IMR-90 (cell line): ENCODE results near the gene GNAZ. TPM values are rescaled to one million over a fixed set of nuclear protein-coding genes. Genes with fewer than 3 reads are reported as not detected.

ENCODE experiments used
- ATAC-seq: fragments of 200-7000 bp; cut with Tn5 transposase; 2 replicates; pipeline ENCODE4 v1.9.1; 2020; ENCODE audit warnings: low read depth, mild to moderate bottlenecking, moderate library complexity
- BruUV-seq: library from RNA; stranded (reverse); fragments of 400-500 nt; replicated peaks from 2 replicates; lab custom pipeline; 2021; lab: Mats Ljungman, UMichigan
- CTCF ChIA-PET: fragments of 300-600 bp; formaldehyde crosslinking; extraction: SDS; loops from one replicate; lab custom pipeline; 2021; ENCODE audit warnings: antibody characterized with exemption; lab: Yijun Ruan, JAX
- POLR2A ChIA-PET: fragments of 300-600 bp; sonication (Branson Sonifier 250); formaldehyde crosslinking; loops from one replicate; lab custom pipeline; 2022; ENCODE audit warnings: antibody characterized with exemption; ENCODE audit not compliant: unreplicated experiment; lab: Charles Lee
- DNase-seq: peaks from one replicate; pipeline ENCODE4 v3.0.0; 2013
- H2AFZ ChIP-seq: replicated peaks from 2 replicates; pipeline ENCODE3; 2013; ENCODE audit warnings: low read length, mild to moderate bottlenecking; ENCODE audit not compliant: poor library complexity
- H2AK5ac ChIP-seq: 2 replicates; pipeline ENCODE4 v1.6.1; 2013; ENCODE audit warnings: low read depth, low read length, inconsistent platforms
- H2AK9ac ChIP-seq: replicated peaks from 2 replicates; pipeline ENCODE3; 2013; ENCODE audit warnings: mild to moderate bottlenecking, low read depth, low read length, moderate library complexity; ENCODE audit not compliant: poor library complexity
- H2BK120ac ChIP-seq: 2 replicates; pipeline ENCODE4 v1.6.1; 2013; ENCODE audit warnings: low read depth, low read length, inconsistent platforms
- H2BK15ac ChIP-seq: 3 replicates; pipeline ENCODE4 v1.6.1; 2013; ENCODE audit warnings: low read depth, low read length, inconsistent platforms
- H2BK20ac ChIP-seq: 2 replicates; pipeline ENCODE4 v1.6.1; 2013; ENCODE audit warnings: low read depth, mild to moderate bottlenecking, inconsistent platforms, low read length, moderate library complexity
- H2BK5ac ChIP-seq: 2 replicates; pipeline ENCODE4 v1.6.1; 2013; ENCODE audit warnings: mild to moderate bottlenecking, low read depth, low read length, inconsistent platforms; ENCODE audit not compliant: poor library complexity, severe bottlenecking
- H3K14ac ChIP-seq: replicated peaks from 2 replicates; pipeline ENCODE4 v1.6.1; 2013; ENCODE audit warnings: low read depth, low read length, inconsistent platforms
- H3K18ac ChIP-seq: 2 replicates; pipeline ENCODE4 v1.6.1; 2013; ENCODE audit warnings: low read depth, low read length, control low read depth
- H3K23ac ChIP-seq: 2 replicates; pipeline ENCODE4 v1.6.1; 2013; ENCODE audit warnings: low read depth, low read length, inconsistent platforms
- H3K27ac ChIP-seq: 2 replicates; pipeline ENCODE4 v1.5.1; 2013; ENCODE audit warnings: mild to moderate bottlenecking, control low read depth, low read length; ENCODE audit not compliant: insufficient read depth
- H3K27me3 ChIP-seq: 2 replicates; pipeline ENCODE4 v1.6.1; 2013; ENCODE audit warnings: low read length; ENCODE audit not compliant: control insufficient read depth, insufficient read depth
- H3K36me3 ChIP-seq: 2 replicates; pipeline ENCODE4 v1.6.1; 2013; ENCODE audit warnings: low read length, mixed read lengths; ENCODE audit not compliant: control insufficient read depth, insufficient read depth
- H3K4ac ChIP-seq: 2 replicates; pipeline ENCODE4 v1.6.1; 2013; ENCODE audit warnings: low read depth, low read length, inconsistent platforms
- H3K4me1 ChIP-seq: 2 replicates; pipeline ENCODE4 v1.6.1; 2013; ENCODE audit warnings: low read length, mixed read lengths; ENCODE audit not compliant: control insufficient read depth, insufficient read depth
- H3K4me2 ChIP-seq: 2 replicates; pipeline ENCODE4 v1.6.1; 2013; ENCODE audit warnings: low read depth, mild to moderate bottlenecking, control low read depth, low read length, moderate library complexity
- H3K4me3 ChIP-seq: 2 replicates; pipeline ENCODE4 v1.5.1; 2013; ENCODE audit warnings: low read depth, mild to moderate bottlenecking, control low read depth, low read length, moderate library complexity; ENCODE audit not compliant: insufficient read depth
- H3K56ac ChIP-seq: 2 replicates; pipeline ENCODE4 v1.6.1; 2013; ENCODE audit warnings: low read length, inconsistent platforms; ENCODE audit not compliant: insufficient read depth; ENCODE audit errors: extremely low read depth
- H3K79me1 ChIP-seq, 2 experiments: 2 replicates each; pipeline ENCODE4 v1.6.1; 2013; ENCODE audit warnings: low read length in 2 of 2, inconsistent platforms in 1 of 2, low read depth in 1 of 2
- H3K9ac ChIP-seq: 2 replicates; pipeline ENCODE4 v1.6.1; 2013; ENCODE audit warnings: low read depth, low read length, control low read depth
- H3K9me1 ChIP-seq: 2 replicates; pipeline ENCODE4 v1.6.1; 2013; ENCODE audit warnings: low read length, inconsistent platforms; ENCODE audit not compliant: insufficient read depth
- H3K9me3 ChIP-seq: 2 replicates; pipeline ENCODE4 v1.6.1; 2013; ENCODE audit warnings: low read length; ENCODE audit not compliant: control insufficient read depth, insufficient read depth
- H4K20me1 ChIP-seq: 2 replicates; pipeline ENCODE4 v1.6.1; 2013; ENCODE audit warnings: low read length, inconsistent platforms; ENCODE audit not compliant: insufficient read depth
- H4K5ac ChIP-seq: 2 replicates; pipeline ENCODE4 v1.6.1; 2013; ENCODE audit warnings: mild to moderate bottlenecking, low read depth, low read length, control low read depth
- H4K8ac ChIP-seq, 2 experiments: 2 replicates each; pipeline ENCODE4 v1.6.1; 2013; ENCODE audit warnings: low read depth in 2 of 2, low read length in 2 of 2, control low read depth in 1 of 2, inconsistent platforms in 1 of 2
- H4K91ac ChIP-seq: 2 replicates; pipeline ENCODE4 v1.6.1; 2013; ENCODE audit warnings: low read depth, low read length, inconsistent platforms; ENCODE audit not compliant: insufficient read depth
- FOS ChIP-seq: fragments of 150-350 bp; IDR thresholded peaks from 2 replicates; pipeline ENCODE4 v1.6.1; 2016; ENCODE audit warnings: low read depth, low read length
- RAD21 ChIP-seq: IDR thresholded peaks from 2 replicates; pipeline ENCODE4 v1.6.1; 2012; ENCODE audit warnings: low read length, improper control_type of control experiment
- SMC3 ChIP-seq: fragments of 150-350 bp; IDR thresholded peaks from 2 replicates; pipeline ENCODE4 v1.6.1; 2016; ENCODE audit warnings: low read depth, mild to moderate bottlenecking, antibody characterized with exemption, low read length, moderate library complexity
- WGBS, 2 experiments: methylation state at CpG; one replicate each; pipeline versions ENCODE4 v1.1.5 to v1.1.7; 2013; ENCODE audit warnings: missing lambda C conversion rate in 2 of 2; ENCODE audit not compliant: insufficient read length in 1 of 2; ENCODE audit errors: extremely low coverage in 2 of 2; 5-methylcytosine and 5-hydroxymethylcytosine counted together
- dilution Hi-C: fragments of 300-500 bp; cut with HindIII; formaldehyde crosslinking; loops from one replicate; pipeline ENCODE4 v1.14.3; 2018; ENCODE audit warnings: low sequenced_read_pairs; ENCODE audit not compliant: unreplicated experiment
- in situ Hi-C: fragments of 300-500 bp; cut with MboI; formaldehyde crosslinking; loops from 3 replicates; pipeline ENCODE4 v1.14.3; 2019; ENCODE audit warnings: low sequenced_read_pairs, inconsistent platforms, mixed read lengths
- intact Hi-C: fragments of 100-400 bp; cut with micrococcal nuclease; formaldehyde crosslinking; loops from 2 replicates; pipeline ENCODE4 v1.10.0; 2022
- polyA plus RNA-seq, 3 experiments: library from polyadenylated mRNA; depleted of rRNA; stranded (reverse); fragments of >200 nt; gene quantifications; 2 replicates each; pipeline ENCODE4 v1.2.3, GENCODE V29; 2012; ENCODE audit warnings: low replicate concordance in 1 of 3
- total RNA-seq: library from RNA; depleted of rRNA; stranded (reverse); fragments of >200 nt; gene quantifications from 2 replicates; pipeline ENCODE4 v1.2.3, GENCODE V29; 2012
- TF ChIP-seq, protein P1 (sequence below): fragments of 150-350 bp; IDR thresholded peaks from 2 replicates; pipeline ENCODE4 v1.6.1; 2017; ENCODE audit warnings: mild to moderate bottlenecking, antibody characterized with exemption, low read length, low read depth

The GNAZ gene
- total and polyA plus RNA-seq, 2 of the 4 experiments (the other 2 are of a cell fraction): 1.5 to 2.5 TPM

DNA sequence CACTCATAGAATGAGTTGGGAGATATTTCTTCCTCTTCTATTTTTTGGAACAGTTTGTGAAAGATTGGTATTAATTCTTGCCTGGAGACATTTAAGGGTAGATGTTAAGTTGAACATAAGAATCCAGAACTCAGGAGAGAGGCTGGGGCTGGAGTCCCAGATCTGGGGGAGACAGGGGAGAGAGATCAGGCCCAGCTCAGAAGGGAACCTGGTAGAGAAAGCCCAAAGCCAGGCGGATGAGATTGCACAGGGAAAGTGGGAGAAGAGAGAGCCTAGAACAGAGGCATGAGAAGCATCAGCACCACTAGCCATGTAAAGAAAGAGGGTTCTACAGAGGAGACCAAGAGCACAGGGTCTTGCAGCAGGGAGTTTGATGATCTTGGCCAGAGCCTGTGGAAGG lies 13.0 kb upstream of the GNAZ start:
- Histone ChIP-seq H2AFZ (no peak overlapping the region), H3K36me3 (no peaks in the 10 kb centered on the region), H3K56ac (no peak overlapping the region), H3K79me1 (no peaks in the 10 kb centered on the region), H2AK9ac (no peak overlapping the region), H2BK120ac (no peak overlapping the region), H4K8ac (no peak overlapping the region), H2BK15ac (no peak overlapping the region), H3K9me1 (no peaks in the 10 kb centered on the region), H3K4me2 (no peak overlapping the region), H3K14ac (no peak overlapping the region), H3K9me3 (no peaks in the 10 kb centered on the region), H4K5ac (no peak overlapping the region), H4K20me1 (no peaks in the 10 kb centered on the region), H3K4ac (no peak overlapping the region), H3K27ac (no peak overlapping the region), H3K9ac (no peak overlapping the region), H3K4me3 (no peak overlapping the region), H2BK20ac (no peak overlapping the region), H3K27me3 (no peaks in the 10 kb centered on the region; the same call in 1 of the 2 replicates), H3K18ac (no peak overlapping the region), H2BK5ac (no peak overlapping the region), H3K23ac (no peak overlapping the region), H2AK5ac (no peak overlapping the region), H3K4me1 (no peaks in the 10 kb centered on the region), H4K91ac (no peak overlapping the region)
- in situ Hi-C loops: no loop called here
- 25% methylated on average over 1 of the region's 1 CpG; no CpG with 5 or more reads in 1 of the 2 experiments for WGBS, 2 experiments
- no peak for DNase-seq
- BruUV-seq: no TSS peak
- ATAC-seq: no peak
- ChIA-PET CTCF (no interaction called here), POLR2A (no interaction called here)
- no peak for TF ChIP-seq FOS
- no peak for TF ChIP-seq RAD21
- no peak for TF ChIP-seq SMC3
- TF ChIP-seq, protein P1, sequence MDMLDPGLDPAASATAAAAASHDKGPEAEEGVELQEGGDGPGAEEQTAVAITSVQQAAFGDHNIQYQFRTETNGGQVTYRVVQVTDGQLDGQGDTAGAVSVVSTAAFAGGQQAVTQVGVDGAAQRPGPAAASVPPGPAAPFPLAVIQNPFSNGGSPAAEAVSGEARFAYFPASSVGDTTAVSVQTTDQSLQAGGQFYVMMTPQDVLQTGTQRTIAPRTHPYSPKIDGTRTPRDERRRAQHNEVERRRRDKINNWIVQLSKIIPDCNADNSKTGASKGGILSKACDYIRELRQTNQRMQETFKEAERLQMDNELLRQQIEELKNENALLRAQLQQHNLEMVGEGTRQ: no peak
- intact Hi-C loops: no loop called here
- dilution Hi-C loops: no loop called here
